Measurements from ENCODE around the gene FIBCD1.
"Not testable (repeated sequence)": the region's sequence is repeated elsewhere in the genome, so short reads cannot be mapped to it uniquely, and the experiment has no call there.

The FIBCD1 gene

GRCh38 chr9:130912932-130913598 is 26.0 kb downstream of the FIBCD1 start:
- no peak for DNase-seq (ENCODE audit: low spot score in 2 of 2)
- Histone ChIP-seq H3K27me3 (ENCODE audit: low read depth) (peaks cover 9% of the 10 kb centered on the region), H3K9me3 (no peaks in the 10 kb centered on the region), H3K36me3 (replicated peaks) (no peaks in the 10 kb centered on the region), H3K4me3 (no peak overlapping the region), H3K4me1 (no peaks in the 10 kb centered on the region)
- in situ Hi-C loops (cut with MboI; ENCODE audit: low sequenced_read_pairs) = no loop called here

GRCh38 chr9:130911254-130912049 is 27.6 kb downstream of the FIBCD1 start:
- no peak for DNase-seq (ENCODE audit: low spot score in 2 of 2)
- Histone ChIP-seq H3K9me3 (no peaks in the 10 kb centered on the region), H3K36me3 (replicated peaks) (no peaks in the 10 kb centered on the region), H3K27me3 (ENCODE audit: low read depth) (peaks cover 11% of the 10 kb centered on the region), H3K4me3 (no peak overlapping the region), H3K4me1 (no peaks in the 10 kb centered on the region)
- in situ Hi-C loops (cut with MboI; ENCODE audit: low sequenced_read_pairs) = no loop called here

GRCh38 chr9:130910670-130911069 is 28.4 kb downstream of the FIBCD1 start:
- H3K4me1 ChIP-seq; in situ Hi-C loops (cut with MboI; ENCODE audit: low sequenced_read_pairs); DNase-seq (ENCODE audit: low spot score in 2 of 2); H3K9me3 ChIP-seq; H3K36me3 ChIP-seq (replicated peaks); H3K4me3 ChIP-seq: not testable (repeated sequence)
- H3K27me3 ChIP-seq (ENCODE audit: low read depth) = peaks cover 10% of the 10 kb centered on the region

- DNase-seq (ENCODE audit: low spot score in 2 of 2); H3K9me3 ChIP-seq; H3K36me3 ChIP-seq (replicated peaks); in situ Hi-C loops (cut with MboI; ENCODE audit: low sequenced_read_pairs); H3K4me3 ChIP-seq; H3K27me3 ChIP-seq (ENCODE audit: low read depth); H3K4me1 ChIP-seq: not testable (repeated sequence)
Measured at GRCh38 chr9:130910041-130910440, 29.0 kb downstream of the FIBCD1 start.

GRCh38 chr9:130908878-130909355 is 30.1 kb downstream of the FIBCD1 start:
- Histone ChIP-seq H3K27me3 (ENCODE audit: low read depth) (peaks cover 6% of the 10 kb centered on the region; the same call in 1 of the 2 replicates), H3K4me1 (no peaks in the 10 kb centered on the region), H3K9me3 (no peaks in the 10 kb centered on the region), H3K4me3 (no peak overlapping the region), H3K36me3 (replicated peaks) (no peaks in the 10 kb centered on the region)
- DNase-seq (ENCODE audit: low spot score in 2 of 2) = no peak
- in situ Hi-C loops (cut with MboI; ENCODE audit: low sequenced_read_pairs) = no loop called here

- Histone ChIP-seq H3K36me3 (replicated peaks) (no peaks in the 10 kb centered on the region), H3K27me3 (ENCODE audit: low read depth) (peaks cover 6% of the 10 kb centered on the region; the same call in 1 of the 2 replicates), H3K9me3 (no peaks in the 10 kb centered on the region), H3K4me1 (no peaks in the 10 kb centered on the region), H3K4me3 (no peak overlapping the region)
- in situ Hi-C loops (cut with MboI; ENCODE audit: low sequenced_read_pairs) = no loop called here
- no peak for DNase-seq (ENCODE audit: low spot score in 2 of 2)
Measured at GRCh38 chr9:130908146-130908877, 30.7 kb downstream of the FIBCD1 start.

GRCh38 chr9:130906735-130907416 is 32.2 kb downstream of the FIBCD1 start:
- no peaks in the 10 kb centered on the region for H3K36me3 ChIP-seq (replicated peaks)
- in situ Hi-C loops (cut with MboI; ENCODE audit: low sequenced_read_pairs) = no loop called here
- H3K9me3 ChIP-seq = no peaks in the 10 kb centered on the region
- no peaks in the 10 kb centered on the region for H3K4me1 ChIP-seq
- H3K4me3 ChIP-seq = no peak overlapping the region
- H3K27me3 ChIP-seq (ENCODE audit: low read depth) = peaks cover 6% of the 10 kb centered on the region; the same call in 1 of the 2 replicates
- no peak for DNase-seq (ENCODE audit: low spot score in 2 of 2)

GRCh38 chr9:130905902-130906734 is 32.9 kb downstream of the FIBCD1 start:
- H3K36me3 ChIP-seq (replicated peaks) = no peaks in the 10 kb centered on the region
- DNase-seq (ENCODE audit: low spot score in 2 of 2) = no peak
- no peak overlapping the region for H3K4me3 ChIP-seq
- peaks cover 10% of the 10 kb centered on the region; the same call in 1 of the 2 replicates for H3K27me3 ChIP-seq (ENCODE audit: low read depth)
- no peaks in the 10 kb centered on the region for H3K9me3 ChIP-seq
- in situ Hi-C loops (cut with MboI; ENCODE audit: low sequenced_read_pairs) = no loop called here
- no peaks in the 10 kb centered on the region for H3K4me1 ChIP-seq

GRCh38 chr9:130905125-130905901 is 33.7 kb downstream of the FIBCD1 start:
- Histone ChIP-seq H3K36me3 (replicated peaks) (no peaks in the 10 kb centered on the region), H3K27me3 (ENCODE audit: low read depth) (peaks cover 12% of the 10 kb centered on the region), H3K4me3 (no peak overlapping the region), H3K4me1 (no peaks in the 10 kb centered on the region), H3K9me3 (no peaks in the 10 kb centered on the region)
- in situ Hi-C loops (cut with MboI; ENCODE audit: low sequenced_read_pairs) = no loop called here
- DNase-seq (ENCODE audit: low spot score in 2 of 2) = no peak

- in situ Hi-C loops (cut with MboI; ENCODE audit: low sequenced_read_pairs) = no loop called here
- H3K27me3 ChIP-seq (ENCODE audit: low read depth) = peaks cover 15% of the 10 kb centered on the region
- H3K4me3 ChIP-seq = no peak overlapping the region
- DNase-seq (ENCODE audit: low spot score in 2 of 2) = no peak
- H3K4me1 ChIP-seq = no peaks in the 10 kb centered on the region
- no peaks in the 10 kb centered on the region for H3K9me3 ChIP-seq
- H3K36me3 ChIP-seq (replicated peaks) = no peaks in the 10 kb centered on the region
Measured at GRCh38 chr9:130904070-130905044, 34.7 kb downstream of the FIBCD1 start.

GRCh38 chr9:130903194-130904069 is 35.6 kb downstream of the FIBCD1 start:
- H3K27me3 ChIP-seq (ENCODE audit: low read depth) = peaks cover 15% of the 10 kb centered on the region
- no peak overlapping the region for H3K4me3 ChIP-seq
- DNase-seq (ENCODE audit: low spot score in 2 of 2) = no peak
- no peaks in the 10 kb centered on the region for H3K4me1 ChIP-seq
- no peaks in the 10 kb centered on the region for H3K9me3 ChIP-seq
- in situ Hi-C loops (cut with MboI; ENCODE audit: low sequenced_read_pairs) = no loop called here
- H3K36me3 ChIP-seq (replicated peaks) = no peaks in the 10 kb centered on the region
